ENCODE results near the gene LIF.
"Not testable (repeated sequence)": the region's sequence is repeated elsewhere in the genome, so short reads cannot be mapped to it uniquely, and the experiment has no call there.

Gene LIF

DNA sequence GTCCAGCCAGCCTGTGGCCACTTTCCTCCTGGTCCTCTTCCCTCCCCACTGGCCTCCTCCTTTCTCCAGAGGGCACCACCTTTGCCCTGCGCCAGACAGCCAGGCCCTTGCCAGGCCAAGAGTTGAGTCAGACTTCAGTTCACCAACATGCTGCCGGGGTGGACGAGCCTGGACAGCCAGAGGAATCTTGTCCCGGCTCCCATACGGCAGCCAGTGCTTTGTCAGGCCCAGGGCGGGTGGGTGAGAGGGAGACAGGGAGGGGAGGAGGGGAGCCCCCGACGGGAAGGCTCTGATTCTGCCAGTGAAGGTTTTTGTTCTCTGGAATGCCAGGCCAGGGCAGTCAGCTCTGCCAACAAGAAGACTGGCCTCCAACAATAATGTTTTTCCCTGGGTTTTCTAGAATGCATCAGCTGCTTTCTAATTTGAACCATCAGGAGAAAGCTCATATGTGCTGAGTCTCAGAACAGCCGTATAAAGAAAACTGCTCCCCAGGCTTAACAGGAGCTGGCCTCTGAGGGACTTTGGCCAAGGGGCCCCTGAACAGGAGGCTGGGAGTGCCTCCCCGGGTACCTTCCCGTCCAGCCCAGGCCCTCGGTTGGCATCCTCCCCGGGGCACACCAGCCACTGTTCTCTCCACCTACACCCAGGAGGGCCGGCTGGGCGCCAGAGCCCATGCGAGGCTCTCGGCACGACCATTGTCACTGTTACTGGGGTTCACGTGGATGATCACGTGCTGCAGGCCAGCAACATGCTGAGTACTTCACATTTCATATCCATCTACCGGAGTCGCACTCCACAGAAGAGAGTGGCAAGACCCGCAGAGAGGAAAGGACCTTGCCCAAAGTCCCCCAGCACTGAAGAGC lies 28.6 kb downstream of the LIF start:
- TF ChIP-seq, protein P1, sequence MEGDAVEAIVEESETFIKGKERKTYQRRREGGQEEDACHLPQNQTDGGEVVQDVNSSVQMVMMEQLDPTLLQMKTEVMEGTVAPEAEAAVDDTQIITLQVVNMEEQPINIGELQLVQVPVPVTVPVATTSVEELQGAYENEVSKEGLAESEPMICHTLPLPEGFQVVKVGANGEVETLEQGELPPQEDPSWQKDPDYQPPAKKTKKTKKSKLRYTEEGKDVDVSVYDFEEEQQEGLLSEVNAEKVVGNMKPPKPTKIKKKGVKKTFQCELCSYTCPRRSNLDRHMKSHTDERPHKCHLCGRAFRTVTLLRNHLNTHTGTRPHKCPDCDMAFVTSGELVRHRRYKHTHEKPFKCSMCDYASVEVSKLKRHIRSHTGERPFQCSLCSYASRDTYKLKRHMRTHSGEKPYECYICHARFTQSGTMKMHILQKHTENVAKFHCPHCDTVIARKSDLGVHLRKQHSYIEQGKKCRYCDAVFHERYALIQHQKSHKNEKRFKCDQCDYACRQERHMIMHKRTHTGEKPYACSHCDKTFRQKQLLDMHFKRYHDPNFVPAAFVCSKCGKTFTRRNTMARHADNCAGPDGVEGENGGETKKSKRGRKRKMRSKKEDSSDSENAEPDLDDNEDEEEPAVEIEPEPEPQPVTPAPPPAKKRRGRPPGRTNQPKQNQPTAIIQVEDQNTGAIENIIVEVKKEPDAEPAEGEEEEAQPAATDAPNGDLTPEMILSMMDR (conservative IDR thresholded peaks at IDR 0.05; ENCODE audit: control insufficient read depth, insufficient read depth, low read depth, low read length), result no peak
- no peak for DNase-seq (ENCODE audit: low read depth)
- H3K4me3 ChIP-seq (ENCODE audit: control insufficient read depth, low read depth, low read length), result no peak overlapping the region

DNA sequence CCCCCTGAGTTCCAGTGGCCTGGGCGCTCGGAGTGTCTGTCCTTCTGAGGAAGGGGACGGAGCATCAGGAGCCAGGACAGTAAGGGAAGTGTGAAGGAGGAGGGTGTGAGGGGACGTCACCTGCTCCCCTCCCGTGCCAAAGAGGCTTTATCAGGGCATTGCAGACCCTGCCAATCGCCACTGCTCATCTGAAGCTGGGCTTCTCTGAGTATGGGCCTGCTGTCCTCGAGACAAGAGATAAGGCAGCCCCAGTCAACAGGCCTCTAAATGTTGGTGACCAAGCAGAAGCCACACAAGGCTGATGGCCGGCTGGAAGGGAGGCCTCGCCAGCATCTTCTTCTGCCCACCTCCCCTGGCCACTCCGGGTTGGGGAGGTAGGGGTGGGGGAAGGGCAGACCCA lies 29.8 kb downstream of the LIF start:
- H3K4me3 ChIP-seq (ENCODE audit: control insufficient read depth, low read depth, low read length), result no peak overlapping the region
- DNase-seq (ENCODE audit: low read depth), result no peak
- TF ChIP-seq, protein P1 (conservative IDR thresholded peaks at IDR 0.05; ENCODE audit: control insufficient read depth, insufficient read depth, low read depth, low read length), result no peak

DNA sequence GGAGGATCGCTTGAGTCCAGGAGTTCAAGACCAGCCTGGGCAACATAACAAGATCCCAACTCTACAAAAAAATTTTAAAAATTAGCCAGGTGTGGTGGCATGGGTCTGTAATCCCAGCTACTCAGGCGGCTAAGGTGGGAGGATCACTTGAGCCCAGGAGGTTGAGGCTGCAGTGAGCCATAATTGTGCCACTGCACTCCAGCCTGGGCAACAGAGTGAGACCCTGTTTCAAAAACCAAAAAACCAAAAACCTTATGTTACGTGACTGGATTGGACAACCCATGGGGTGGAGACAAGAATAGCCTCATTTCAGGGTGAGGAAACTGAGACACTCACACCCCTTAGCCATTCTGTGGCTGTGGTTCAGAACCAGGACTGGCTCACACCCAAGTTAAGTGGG lies 30.3 kb downstream of the LIF start:
- not testable (repeated sequence) for DNase-seq (ENCODE audit: low read depth); H3K4me3 ChIP-seq (ENCODE audit: control insufficient read depth, low read depth, low read length)

DNA sequence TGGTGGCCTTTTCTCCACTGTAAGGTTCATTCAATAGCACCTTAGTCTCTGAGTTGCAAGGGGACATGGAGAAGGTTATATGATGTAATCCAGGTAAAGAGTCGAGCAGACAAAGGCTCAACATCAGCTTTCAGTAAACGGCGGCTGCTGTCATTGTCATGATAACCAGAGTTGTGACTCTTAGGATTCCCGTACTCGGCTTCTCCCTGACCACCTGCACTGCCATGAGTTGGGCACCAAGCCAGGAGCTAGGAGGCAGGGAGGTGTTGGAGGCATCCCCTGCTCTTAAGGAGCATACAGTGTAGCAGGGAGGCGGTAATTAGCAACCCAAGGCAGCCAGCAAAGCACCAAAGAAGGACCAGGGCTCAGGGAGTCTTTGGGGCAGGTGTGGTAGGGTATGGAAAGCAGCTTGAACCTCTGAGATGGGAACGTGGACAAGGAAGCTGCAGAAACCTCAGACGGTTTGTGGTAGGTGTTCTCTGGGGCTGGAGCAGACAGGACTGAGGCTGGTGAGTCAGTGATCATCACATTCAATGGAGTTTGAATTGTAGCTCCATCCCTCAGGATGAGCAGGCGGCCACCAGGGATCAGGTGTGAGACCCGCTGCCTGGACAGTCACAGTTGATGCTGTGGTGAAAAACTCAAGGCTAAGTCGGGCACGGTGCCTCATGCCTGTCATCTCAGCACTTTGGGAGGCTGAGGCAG lies 31.7 kb downstream of the LIF start:
- no peak overlapping the region for H3K4me3 ChIP-seq (ENCODE audit: control insufficient read depth, low read depth, low read length)
- DNase-seq (ENCODE audit: low read depth), result no peak
- TF ChIP-seq, protein P1 (conservative IDR thresholded peaks at IDR 0.05; ENCODE audit: control insufficient read depth, insufficient read depth, low read depth, low read length), result no peak

DNA sequence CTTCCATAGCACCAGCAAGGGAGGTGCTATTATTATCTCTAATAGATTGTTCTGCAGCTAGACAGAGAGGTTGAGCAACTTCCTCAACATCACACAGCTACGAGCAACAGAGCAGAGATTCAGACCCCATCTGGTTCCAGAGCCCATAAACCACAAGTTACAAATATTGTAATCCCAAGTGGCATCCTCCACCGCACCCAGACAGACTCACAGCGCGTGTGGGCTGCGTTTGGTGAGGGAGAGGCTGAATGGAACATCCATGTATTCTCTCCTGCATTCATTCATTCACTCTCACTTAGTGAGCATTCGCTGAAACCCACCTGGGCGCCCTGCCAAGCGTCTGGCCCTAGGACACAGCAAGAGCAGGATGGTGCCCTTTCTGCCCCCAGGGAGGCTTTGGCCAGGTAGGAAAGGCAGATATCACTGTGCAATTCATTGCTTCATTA lies 33.5 kb downstream of the LIF start:
- DNase-seq (ENCODE audit: low read depth), result peak; percentile 96
- H3K4me3 ChIP-seq (ENCODE audit: control insufficient read depth, low read depth, low read length), result no peak overlapping the region
- TF ChIP-seq, protein P1 (conservative IDR thresholded peaks at IDR 0.05; ENCODE audit: control insufficient read depth, insufficient read depth, low read depth, low read length), result no peak

DNA sequence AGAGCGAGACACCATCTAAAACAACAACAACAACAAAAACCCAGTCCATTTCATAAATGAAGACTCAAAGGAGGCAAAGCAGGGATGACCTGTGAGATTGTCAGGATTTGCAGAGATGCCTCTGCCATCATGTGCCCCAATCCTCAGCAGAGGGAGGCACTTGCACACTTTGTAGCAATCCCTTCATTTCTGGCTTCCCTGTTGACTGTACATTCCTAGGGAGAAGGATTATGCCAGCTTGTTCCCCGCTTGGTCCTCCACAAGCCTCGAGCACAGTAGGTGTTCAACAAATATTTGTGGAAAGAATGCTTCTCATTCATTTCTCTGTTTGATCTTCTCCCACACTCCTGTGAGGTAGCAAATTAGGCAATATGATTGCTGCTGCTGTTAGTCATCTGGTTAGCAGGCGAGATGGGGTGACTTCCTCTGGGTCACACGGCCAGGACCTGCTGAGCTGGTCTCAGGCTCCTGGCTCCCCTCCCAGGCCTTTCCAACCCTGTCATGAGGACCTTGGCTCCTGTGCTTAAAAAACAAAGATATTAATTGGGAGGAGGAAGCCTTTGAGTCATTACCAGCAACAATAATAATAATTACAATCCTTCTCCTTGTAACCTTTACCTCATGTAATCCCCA lies 34.1 kb downstream of the LIF start:
- H3K4me3 ChIP-seq (ENCODE audit: control insufficient read depth, low read depth, low read length), result no peak overlapping the region
- TF ChIP-seq, protein P1 (conservative IDR thresholded peaks at IDR 0.05; ENCODE audit: control insufficient read depth, insufficient read depth, low read depth, low read length), result no peak
- peak; percentile 98 for DNase-seq (ENCODE audit: low read depth)

All from fibroblast of mammary gland (primary cell).